ENCODE data around the gene CLDN7.
"Not testable (repeated sequence)": the region's sequence is repeated elsewhere in the genome, so short reads cannot be mapped to it uniquely, and the experiment has no call there.

CLDN7 gene

DNA sequence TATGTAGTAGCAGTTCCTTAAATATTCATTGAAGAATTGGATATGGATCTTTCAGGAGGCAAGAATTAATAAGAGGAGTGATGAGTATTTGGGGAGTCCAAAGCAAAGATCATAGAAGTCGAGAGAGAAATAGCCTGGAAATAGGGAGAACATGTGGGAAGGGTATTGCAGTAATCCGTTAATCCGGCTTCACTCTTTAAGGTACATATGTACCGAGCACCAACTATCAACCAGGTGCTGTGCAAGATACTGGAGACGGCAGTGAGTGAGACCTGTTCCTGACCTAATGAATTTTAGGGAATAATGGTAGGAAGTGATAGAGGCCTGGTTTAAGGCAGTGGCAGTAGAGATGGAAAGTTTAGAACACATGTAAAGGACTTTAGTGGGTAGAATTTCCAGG is 9.2 kb downstream of the CLDN7 start:
- DNase-seq (ENCODE audit: low spot score), result no peak

- DNase-seq (ENCODE audit: low spot score), result peak; percentile 94
Measured at GRCh38 chr17:7252176-7253043, 9.9 kb downstream of the CLDN7 start, which contains the start of gene ELP5. TSS of gene ELP5 (plus strand) at chr17:7252215. CDS start at chr17:7252551, 336 bp downstream.

- peak; percentile 100 for DNase-seq (ENCODE audit: low spot score)
Measured at GRCh38 chr17:7251661-7252175, 10.6 kb downstream of the CLDN7 start, which contains the start of gene CTDNEP1. TSS of gene CTDNEP1 (minus strand) at chr17:7251734. CDS start at chr17:7251296, 438 bp downstream.

DNA sequence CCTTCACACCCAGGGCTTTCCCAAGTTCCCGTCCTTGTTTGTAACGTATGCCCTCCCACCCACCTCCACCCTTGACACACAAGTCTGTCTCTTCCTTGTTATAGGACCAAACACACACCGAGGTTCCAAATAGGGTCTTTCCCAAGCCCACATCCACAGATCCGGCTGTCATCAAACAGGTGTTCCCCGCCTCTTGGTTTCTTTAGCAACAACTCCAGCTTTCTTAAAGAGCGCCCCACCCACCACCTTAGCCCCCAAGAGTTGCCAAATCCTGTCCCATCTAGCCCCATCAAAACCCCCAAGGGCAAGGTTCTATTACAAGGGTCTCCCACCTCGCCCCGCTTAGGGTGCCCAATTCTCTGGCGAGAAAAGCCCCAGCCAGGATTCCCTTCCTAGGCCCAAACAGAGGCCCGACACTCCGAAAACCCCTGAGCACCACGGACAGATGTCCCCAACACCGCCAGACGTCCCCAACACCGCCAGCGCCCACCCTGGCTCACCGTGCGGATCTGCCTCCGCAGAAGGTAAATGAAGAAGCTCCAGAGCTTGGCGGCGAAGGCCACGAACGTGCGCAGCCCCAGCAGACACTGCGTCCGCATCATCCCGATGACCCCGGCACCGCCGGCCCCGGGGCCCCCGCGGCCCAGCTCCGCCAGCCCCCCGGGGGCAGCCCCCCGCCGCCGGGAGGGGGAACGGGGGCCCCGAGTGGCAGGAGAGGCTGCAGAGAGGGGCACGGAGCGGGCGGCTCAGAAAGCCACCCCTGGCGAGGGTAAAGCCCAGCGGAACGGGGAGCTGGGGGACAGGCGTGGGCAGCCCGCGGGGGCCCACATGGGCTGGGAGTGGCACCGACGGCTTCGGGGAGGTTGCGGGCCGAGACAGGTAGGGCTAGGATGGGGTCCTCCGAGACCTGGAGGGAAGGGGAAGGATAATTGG is 11.3 kb downstream of the CLDN7 start:
- no peak for DNase-seq (ENCODE audit: low spot score)

- no peak for DNase-seq (ENCODE audit: low spot score)
Measured at GRCh38 chr17:7249830-7250229, 12.4 kb downstream of the CLDN7 start.

DNA sequence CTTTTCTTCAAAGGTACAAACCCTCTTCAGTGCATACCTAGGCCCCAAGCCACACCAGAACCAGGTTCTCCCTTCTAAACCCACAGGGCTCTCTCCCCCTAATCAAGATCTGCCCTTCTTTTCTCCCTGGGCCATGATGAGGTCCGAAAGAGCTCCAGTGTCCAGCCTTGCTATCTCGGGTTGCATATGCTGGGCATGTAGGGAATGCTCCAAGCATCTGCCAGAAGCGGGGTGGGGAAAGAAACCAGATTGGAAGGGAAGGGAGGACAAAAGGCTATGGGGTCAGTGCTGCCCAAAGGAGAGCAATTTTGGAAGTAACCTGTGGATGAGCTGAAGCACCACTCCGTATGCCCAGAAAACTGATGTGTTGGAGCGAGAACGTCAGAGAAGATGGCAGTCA is 13.1 kb downstream of the CLDN7 start:
- DNase-seq (ENCODE audit: low spot score), result no peak

- DNase-seq (ENCODE audit: low spot score), result no peak
Measured at GRCh38 chr17:7248796-7249195, 13.5 kb downstream of the CLDN7 start.

GRCh38 chr17:7246779-7247178 is 15.5 kb downstream of the CLDN7 start:
- no peak for DNase-seq (ENCODE audit: low spot score)

DNA sequence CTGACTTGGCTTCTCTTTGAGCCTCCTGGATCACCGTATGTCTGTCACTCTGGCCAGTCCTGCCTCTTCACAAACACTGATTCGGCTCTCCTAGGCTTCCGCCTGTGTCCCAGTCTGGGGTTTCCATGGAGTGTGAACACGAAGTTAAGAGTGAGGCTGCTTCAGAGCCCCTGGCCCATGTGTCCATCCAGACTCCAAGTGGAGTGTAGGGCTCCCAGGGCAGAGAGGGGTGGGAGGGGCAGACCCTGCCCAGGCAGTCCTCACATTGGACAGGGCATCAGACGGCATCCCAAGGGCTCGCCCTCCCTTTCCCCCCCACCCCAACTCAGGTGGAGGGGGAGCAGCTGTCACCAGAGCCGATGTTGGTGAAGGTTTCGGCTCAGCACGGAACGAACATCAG is 18.4 kb downstream of the CLDN7 start:
- not testable (repeated sequence) for DNase-seq (ENCODE audit: low spot score)

- no peak for DNase-seq (ENCODE audit: low spot score)
Measured at GRCh38 chr17:7243453-7243729, 18.9 kb downstream of the CLDN7 start.

GRCh38 chr17:7242717-7243452 is 19.4 kb downstream of the CLDN7 start:
- DNase-seq (ENCODE audit: low spot score), result peak; percentile 96

DNA sequence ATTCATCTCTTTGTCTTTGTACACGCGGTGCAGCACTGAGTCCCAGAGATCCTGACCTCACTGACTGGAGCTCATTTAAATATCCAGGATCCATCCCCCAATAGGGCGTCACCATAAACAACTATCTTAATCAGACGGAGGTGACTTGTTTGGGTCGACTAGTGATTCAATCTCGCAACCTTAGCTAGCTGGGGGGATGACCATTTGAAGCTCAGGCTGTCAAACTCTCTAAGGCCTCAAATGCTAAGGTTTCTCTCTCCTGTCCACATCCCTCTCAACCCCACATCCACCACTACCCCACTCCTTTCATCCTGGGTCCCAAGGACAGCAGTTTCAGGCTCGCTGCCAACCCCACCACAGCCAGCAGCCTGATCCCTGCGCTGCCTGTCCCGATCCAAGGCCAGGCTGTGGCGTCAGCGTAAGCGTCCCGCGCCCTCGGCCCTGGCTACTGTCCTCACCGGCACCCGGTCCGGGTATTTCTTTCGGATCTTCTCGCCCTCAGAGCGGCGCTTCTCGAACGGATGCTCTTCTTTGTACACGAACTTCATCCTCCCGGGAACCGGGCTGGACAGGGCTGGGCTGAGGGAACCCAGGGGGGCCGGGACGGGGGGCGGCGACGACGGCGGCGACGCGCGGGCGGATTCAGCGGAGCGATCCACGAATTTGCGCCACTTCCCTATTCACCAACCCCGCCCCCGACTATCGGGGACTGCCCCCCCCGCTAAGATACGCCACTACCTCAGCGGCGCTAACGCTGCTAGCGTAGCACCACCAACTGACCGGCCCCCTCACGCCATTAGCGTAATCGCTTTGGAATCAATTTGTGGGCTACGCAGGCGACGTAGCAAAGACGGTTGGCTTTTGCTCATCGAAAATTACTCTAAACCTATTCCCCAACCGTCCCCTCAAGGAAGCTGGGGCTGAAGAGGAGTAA is 20.2 kb downstream of the CLDN7 start, which contains the start of gene GABARAP:
Gene GABARAP, minus strand, starts transcription at position 667 of the 934 bp plus-strand sequence. Its CDS starts 119 bp downstream, at position 548.
- peak; percentile 87 for DNase-seq (ENCODE audit: low spot score)

- no peak for DNase-seq (ENCODE audit: low spot score)
Measured at GRCh38 chr17:7241090-7241733, 21.1 kb downstream of the CLDN7 start.

GRCh38 chr17:7240375-7240774 is 21.9 kb downstream of the CLDN7 start:
- no peak for DNase-seq (ENCODE audit: low spot score)

GRCh38 chr17:7239091-7240027 is 22.9 kb downstream of the CLDN7 start, which contains the start of gene PHF23:
TSS of gene PHF23 (minus strand) at chr17:7239457. CDS start at chr17:7239279, 178 bp downstream.
- DNase-seq (ENCODE audit: low spot score), result peak; percentile 100

DNA sequence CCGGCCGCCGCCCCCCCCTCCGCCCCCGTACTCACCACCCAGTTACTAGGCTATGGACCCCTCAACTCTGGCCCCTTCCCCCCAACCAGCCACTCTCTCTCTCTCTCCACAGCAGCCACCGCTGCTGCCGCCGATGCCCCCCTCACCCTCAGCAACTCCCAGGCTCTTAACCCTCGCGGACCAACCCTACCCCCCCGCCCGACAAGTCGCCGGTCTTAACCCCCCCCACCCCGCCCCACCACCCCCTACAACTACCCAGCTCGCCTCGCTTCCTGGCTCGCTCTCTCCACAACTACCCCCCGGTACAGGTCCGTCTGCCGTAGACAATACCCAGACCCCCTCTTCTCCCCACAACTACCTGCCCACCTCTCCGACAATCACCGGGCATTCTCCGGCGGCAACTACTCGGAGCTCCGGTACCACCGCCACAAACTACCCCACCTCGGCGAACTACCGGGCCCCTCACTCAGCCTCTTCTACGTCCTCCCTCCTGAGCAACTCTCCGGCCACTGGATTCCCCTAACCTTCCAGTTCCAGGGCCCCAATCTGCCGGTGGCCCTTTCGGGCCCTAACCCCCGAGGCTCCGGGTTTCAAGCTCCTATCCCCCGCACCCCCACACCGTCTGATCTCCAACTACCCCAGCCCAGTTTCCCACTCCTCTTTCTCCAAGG is 23.7 kb downstream of the CLDN7 start:
- DNase-seq (ENCODE audit: low spot score), result peak; percentile 37

DNA sequence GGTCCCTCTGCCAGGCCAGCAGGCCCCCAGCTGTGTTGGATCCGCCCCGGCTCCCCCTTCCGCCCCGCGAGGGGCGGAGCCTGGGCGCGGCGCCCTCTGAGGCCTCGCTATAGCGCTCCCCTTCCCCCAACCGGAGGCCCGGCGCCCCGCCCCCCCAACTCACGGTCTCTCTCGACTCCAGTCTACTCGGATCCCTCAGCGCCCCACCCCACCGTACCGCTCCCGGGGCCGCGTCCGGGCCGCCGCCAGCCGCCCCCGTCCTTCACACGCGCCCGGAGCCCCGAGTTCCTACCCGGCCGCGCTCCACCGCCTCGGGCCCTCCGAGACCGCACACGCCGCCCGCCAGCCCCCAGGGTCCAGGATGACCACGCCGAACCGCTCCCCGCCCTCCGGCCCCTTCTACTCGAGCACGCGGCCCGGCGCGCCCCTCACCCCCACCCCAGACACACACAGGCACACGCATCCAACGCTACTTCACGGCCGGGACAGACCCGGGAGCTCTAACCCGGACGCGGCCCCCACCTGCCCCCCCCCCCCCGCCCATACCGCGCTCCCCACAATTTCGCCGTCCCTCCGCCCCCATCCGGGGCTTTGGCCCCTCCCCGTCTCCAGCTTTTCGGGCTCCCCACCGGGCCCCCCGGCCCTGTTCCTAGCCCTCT is 24.4 kb downstream of the CLDN7 start:
- peak; percentile 68 for DNase-seq (ENCODE audit: low spot score)
